ENCODE data around the gene NPPA.
"Not testable (repeated sequence)": the region's sequence is repeated elsewhere in the genome, so short reads cannot be mapped to it uniquely, and the experiment has no call there.

NPPA gene

GRCh38 chr1:11847667-11848372 is at the start of gene NPPA:
NPPA (minus strand) TSS chr1:11847783; CDS start chr1:11847684, 99 bp downstream.
- DNase-seq, result no peak

DNA sequence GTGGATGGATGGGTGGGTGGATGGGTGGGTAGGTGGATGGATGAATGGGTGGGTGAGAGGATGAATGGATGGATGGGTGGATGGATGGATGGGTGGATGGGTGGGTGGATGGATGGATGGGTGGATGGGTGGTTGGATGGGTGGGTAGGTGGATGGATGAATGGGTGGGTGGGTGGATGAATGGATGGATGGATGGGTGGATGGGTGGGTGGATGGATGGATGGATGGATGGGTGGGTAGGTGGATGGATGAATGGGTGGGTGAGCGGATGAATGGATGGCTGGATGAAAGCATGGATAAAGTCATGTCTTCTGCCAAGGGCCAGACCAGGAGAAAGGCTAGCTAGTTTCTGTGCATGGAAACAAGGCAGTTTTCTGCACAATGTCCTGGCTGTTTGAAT is 46.9 kb upstream of the NPPA start:
- DNase-seq, result not testable (repeated sequence)

DNA sequence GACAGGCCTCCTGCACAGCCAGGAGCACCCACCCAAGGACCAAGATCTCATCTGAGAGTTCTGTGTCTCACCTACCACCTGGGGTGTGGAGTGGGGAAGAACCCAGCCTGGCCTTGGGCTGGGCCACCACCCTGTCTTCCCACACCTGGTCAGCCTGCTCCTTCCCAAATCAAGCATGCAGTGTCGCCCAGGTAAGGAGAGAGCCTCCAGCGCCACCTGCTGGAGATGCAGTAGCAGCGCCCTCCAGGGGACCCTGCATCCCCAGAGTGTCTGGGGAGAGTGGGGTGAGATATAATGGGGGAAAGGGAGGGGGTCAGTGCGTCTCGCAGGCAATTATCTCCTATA is 46.3 kb upstream of the NPPA start:
- peak; percentile 29 to 32 for DNase-seq

- no peak for DNase-seq
These were observed 44.0 kb upstream of the NPPA start for GRCh38 chr1:11891433-11892186.

- no peak for DNase-seq
These were observed 41.3 kb upstream of the NPPA start for GRCh38 chr1:11888877-11889208.

GRCh38 chr1:11888206-11888876 is 40.8 kb upstream of the NPPA start:
- DNase-seq, result no peak

GRCh38 chr1:11887666-11888007 is 40.1 kb upstream of the NPPA start:
- DNase-seq, result no peak

GRCh38 chr1:11886986-11887665 is 39.5 kb upstream of the NPPA start:
- no peak for DNase-seq

DNA sequence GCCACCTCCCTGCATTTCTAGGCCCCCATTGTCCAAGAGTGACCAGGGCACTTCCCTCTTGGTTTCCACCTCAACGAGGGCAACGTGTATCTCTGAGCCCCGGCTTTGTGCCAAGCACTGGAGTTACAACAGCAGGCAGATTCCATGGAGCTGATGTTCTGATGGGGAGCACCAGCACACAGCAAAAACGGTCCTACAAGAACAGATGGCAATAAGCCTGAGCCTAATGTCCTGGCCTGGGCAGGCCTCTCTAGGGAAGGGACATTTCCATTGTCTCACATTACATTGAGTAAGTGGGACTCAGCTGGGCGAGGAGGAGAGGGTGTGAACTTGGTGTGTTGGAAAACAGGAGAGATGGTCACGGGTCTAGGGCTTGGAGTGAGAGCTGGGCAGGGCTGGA is 38.3 kb upstream of the NPPA start:
- no peak for DNase-seq

GRCh38 chr1:11882814-11883538 is 35.4 kb upstream of the NPPA start:
- no peak for DNase-seq

- DNase-seq, result no peak
These were observed 34.3 kb upstream of the NPPA start for GRCh38 chr1:11881749-11882441.

DNA sequence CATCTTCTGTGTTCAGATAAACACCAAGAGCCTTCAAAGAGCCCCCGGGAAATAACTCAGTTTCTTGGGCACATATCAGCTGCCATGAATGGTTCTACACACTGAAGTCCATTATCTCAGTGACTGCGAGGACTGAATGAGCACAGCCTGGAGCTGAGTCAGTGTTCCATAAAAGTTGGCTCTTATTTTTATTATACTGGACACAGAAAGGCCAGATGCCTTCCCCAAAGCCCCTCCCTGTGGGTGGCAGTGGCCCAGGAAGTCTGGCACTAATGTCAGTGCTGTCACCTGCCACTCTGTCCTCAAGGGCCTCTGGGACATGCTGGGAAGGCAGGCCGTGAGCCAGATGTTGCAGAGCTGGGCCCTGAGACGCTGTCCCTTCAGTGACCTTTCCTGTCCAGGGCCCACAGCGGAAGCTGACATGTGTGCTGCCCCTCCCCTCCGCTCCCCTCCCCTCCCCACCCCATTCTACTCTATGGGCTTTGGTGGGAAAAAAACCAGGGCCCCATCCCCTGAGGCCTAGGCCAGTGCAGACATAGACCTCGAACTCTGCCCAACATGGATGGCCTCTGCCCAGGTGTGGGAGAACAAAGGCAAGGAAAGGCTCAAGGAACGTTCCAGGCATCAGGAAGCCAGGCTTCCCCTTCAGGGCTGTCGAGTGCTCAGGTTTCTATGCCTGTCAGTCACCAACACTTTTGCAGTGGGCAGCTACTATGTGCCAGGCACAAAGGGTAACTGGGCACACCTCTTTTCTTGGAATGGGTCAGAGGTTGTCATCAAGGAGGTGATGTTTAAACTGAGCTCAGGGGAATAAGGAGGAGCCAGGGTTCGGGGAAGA is 33.5 kb upstream of the NPPA start:
- DNase-seq, result no peak

DNA sequence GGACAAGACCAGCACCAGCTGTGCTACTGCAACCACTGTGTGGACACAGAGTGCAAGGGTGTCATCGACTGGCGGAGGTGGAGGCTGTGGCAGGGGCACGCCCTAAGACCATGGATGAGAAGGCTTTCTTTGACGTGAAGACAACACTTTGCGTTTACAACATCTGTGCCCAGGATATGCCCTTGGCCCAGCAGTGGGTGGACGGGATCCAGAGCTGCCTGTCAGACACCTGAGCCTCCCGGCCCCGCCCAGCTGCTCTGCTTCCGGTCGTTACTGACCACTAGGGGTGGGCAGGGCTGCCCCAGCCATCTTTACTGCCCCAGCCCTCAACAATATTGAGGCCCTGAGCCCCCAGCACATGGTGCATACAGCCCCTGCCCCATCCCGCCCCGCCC is 32.6 kb upstream of the NPPA start:
- DNase-seq, result no peak

DNA sequence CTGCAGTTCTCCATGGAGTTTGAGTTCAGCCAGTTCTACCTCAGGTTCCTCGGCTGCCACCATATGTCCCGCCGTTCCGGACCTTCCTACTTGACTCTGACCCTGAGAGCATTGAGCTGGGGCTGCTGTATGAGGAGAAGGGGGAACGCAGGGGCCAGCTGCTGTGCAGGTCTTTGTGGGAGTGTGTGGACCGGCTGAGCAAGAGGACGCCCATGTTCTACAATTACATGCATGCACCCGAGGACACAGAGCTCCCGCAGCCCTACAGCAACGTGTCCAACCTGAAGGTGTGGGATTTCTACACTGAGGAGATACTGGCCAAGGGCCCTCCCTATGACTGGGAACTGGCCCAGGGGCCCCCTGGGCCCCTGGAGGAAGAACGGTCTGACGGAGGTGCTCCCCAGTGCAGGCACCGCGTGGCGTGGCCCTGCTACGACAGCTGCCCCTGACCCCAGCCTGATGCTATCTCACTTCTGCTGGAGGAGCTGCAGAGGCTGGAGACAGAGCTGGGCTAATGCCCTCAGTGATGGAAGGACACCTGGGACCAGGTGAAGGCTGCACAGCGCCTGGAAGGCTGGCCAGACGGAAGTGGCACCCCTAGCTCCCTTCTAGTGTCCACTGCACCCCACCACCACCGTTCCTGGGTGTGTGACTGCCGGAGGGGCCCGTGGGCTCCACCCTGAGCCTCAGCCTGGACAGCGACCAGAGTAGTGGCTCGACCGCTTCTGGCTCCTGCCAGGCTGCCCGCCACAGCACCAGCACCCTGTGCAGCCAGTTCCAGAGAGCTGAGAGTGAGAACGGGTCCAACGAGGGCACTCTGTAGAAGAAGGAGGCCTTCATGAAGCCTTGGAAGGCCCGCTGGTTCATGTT is 32.0 kb upstream of the NPPA start:
- no peak for DNase-seq

GRCh38 chr1:11878891-11879190 is 31.3 kb upstream of the NPPA start:
- no peak for DNase-seq

GRCh38 chr1:11878081-11878890 is 30.7 kb upstream of the NPPA start:
- DNase-seq, result no peak

- no peak for DNase-seq
These were observed 29.5 kb upstream of the NPPA start for GRCh38 chr1:11877074-11877473.

DNA sequence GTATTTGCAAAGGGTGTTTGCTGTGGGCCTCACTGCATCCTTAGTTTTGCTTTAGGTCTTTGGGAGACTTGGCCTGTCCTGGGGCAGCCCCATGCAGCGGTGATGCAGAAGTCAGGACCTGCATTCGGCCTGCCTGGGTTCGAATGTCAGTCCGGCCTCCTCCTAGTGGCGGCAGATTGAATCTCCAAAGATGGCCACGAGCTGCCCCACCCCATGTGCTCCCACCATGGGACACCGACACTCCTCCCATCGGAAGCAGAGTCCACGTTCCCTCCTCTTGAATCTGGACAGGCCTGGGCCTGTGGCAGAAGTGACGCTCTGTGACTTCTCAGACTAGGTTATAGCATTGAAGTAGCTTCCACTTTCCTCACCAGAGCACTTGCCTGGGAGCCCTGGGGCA is 27.5 kb upstream of the NPPA start:
- no peak for DNase-seq

GRCh38 chr1:11874624-11875023 is 27.0 kb upstream of the NPPA start:
- no peak for DNase-seq

DNA sequence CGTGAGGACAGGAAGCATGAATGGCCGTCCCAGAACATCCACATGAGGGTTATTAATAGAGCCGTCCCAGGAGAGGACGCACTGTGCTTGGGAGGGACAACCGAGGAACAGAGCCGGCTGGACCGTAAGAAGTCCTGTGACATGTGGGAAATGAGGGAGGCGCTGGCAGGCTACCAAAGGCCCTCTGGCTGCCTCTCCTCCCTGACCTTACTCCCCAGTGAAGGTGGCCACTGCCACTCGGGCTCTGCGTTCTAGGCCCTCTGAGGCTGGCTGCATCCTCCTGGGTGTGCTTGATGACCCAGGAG is 26.6 kb upstream of the NPPA start:
- no peak for DNase-seq
